Measurements from ENCODE around the gene GLB1L. TPM values are rescaled to one million over a fixed set of nuclear protein-coding genes. Genes with fewer than 3 reads are reported as not detected.
"Not testable (repeated sequence)": the region's sequence is repeated elsewhere in the genome, so short reads cannot be mapped to it uniquely, and the experiment has no call there.

Gene GLB1L
- 4.7 and 5.6 TPM in 2 replicates for total RNA-seq

- peak; percentile 90 to 94 for DNase-seq (ENCODE audit: low read depth in 2 of 2)
Observed at GRCh38 chr2:219245148-219245898, at the start of gene GLB1L, which contains the start of gene STK16. TSS of gene GLB1L (minus strand) at chr2:219245444. CDS start at chr2:219243573, 1,871 bp downstream. TSS of gene STK16 (plus strand) at chr2:219245479. CDS start at chr2:219246000, 521 bp downstream.

DNA sequence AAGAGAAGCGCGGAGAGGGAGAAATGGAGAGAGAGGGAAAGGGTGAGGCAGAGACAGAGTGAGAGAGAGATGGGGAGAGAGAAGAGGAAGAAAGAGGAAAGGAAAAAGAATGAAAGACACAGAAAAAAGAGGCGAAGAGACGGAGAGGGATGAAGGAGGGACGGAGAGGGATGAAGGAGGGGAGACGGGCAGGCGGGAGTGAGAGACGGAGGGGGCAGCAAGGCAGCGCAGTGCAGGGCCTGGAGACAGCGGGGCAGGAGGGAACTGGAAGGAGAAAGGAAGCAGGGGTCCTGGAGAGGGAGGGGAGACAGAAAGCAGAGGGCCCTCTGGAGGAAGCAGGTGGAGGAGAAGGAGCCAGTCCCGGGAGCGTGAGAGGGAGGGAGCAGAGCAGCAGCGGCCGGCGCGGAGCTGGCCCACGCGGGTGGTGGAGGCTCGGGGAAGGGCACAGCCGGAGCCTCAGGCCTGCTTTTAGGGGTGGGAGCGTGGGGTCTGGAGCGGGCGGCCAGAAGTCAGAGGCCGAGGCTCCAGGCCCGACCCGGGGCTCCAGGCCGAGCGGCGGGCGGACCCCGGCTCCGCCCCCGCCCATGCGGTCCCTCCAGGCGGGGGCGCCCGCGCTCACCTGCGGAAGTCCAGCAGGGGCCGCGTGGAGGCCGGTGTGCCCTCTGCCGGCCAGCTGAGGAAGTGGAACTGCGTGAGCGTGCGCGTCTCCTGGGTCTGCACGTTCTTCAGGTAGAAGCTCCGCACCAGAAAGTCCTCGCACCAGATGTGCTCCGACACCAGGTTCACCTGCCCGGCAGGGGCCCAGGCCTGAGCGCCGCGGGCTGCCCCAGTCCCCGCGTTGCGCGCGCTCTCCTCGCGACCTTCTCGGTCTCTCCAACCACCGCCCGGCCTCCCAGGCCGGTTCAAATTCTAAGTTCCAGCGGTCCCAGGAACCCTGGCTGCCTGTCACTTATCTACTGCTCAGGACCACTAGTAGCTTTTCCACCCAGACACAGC lies 49.4 kb upstream of the GLB1L start:
- DNase-seq (ENCODE audit: low read depth in 2 of 2), result peak in 1 of 2 donors; percentile 82

DNA sequence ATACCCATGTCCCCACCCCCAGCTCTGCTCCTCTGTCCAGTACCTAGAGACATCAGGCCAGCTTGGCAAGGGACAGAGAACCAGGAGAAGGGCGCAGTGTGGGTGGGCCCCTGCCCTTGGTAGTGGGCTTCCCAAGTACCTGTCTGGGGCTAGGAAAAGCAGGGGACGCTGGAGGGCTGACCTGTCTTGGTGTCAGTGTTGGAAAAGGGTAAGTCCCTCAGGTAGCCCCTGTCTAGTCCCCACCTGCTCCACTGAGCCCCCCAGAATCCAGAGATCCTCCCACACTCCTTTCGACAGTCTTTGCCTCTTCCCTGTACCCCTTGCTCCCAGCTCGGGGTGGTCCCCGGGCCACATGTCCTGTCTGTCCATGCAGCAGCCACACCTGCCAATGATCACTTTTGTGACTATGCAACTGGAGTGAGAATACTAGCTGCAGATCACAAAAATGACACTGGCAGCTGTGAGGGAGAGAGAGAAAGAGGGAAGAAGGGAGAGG lies 48.5 kb upstream of the GLB1L start:
- DNase-seq (ENCODE audit: low read depth in 2 of 2), result no peak

- DNase-seq (ENCODE audit: low read depth in 2 of 2), result no peak
Observed at GRCh38 chr2:219292616-219293015, 47.4 kb upstream of the GLB1L start.

- DNase-seq (ENCODE audit: low read depth in 2 of 2), result no peak
Observed at GRCh38 chr2:219291910-219292490, 46.8 kb upstream of the GLB1L start.

DNA sequence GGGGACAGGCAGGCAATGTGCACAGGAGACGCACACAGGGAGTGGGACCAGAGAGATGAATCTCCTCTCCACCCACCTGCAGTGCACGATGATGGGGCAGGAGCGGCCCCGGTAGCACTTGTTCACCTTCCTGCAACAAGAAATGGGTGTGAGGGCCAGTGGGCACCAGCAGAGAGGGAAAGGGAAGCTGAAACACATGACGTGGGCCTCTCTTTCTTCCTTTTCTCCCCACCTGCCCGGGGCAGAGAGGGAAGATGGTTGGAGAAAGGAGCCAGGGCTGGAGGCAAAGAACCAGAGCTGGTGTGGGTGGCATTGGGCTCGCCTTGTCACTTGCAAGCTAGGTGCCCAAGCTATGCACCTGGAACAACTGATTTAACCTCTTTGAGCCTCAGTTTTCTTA lies 46.1 kb upstream of the GLB1L start:
- no peak for DNase-seq (ENCODE audit: low read depth in 2 of 2)

GRCh38 chr2:219290381-219291171 lies 45.3 kb upstream of the GLB1L start:
- no peak for DNase-seq (ENCODE audit: low read depth in 2 of 2)

GRCh38 chr2:219289537-219290361 lies 44.5 kb upstream of the GLB1L start:
- peak in 1 of 2 donors; percentile 23 for DNase-seq (ENCODE audit: low read depth in 2 of 2)

DNA sequence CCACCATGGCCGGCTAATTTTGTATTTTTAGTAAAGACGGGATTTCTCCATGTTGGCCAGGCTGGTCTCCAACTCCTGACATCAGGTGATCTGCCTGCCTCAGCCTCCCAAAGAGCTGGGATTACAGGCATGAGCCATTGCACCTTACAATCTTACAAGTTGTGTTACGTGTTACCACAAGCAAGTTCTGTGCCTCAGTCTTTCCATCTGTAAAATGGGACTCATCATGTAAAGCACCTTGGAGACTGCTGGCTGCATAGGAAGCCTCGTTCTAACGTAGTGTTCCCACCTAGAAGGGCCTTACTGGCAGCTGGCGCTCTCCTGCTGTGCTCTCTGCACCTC lies 43.9 kb upstream of the GLB1L start:
- no peak for DNase-seq (ENCODE audit: low read depth in 2 of 2)

GRCh38 chr2:219287580-219288265 lies 42.5 kb upstream of the GLB1L start:
- no peak for DNase-seq (ENCODE audit: low read depth in 2 of 2)

DNA sequence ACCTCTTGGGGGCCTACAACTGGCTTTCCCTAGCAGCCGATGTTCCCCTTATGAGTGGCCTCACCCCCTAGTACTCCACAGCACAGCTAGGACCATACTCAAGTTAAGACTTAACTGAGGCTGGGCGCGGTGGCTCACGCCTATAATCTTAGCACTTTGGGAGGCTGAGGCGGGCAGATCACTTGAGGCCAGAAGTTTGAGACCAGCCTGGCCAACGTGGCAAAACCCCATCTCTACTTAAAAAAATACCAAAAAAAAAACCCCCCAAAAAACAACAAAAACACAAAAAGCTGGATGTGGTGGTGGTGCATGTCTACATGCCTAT lies 41.8 kb upstream of the GLB1L start:
- DNase-seq (ENCODE audit: low read depth in 2 of 2), result not testable (repeated sequence)

DNA sequence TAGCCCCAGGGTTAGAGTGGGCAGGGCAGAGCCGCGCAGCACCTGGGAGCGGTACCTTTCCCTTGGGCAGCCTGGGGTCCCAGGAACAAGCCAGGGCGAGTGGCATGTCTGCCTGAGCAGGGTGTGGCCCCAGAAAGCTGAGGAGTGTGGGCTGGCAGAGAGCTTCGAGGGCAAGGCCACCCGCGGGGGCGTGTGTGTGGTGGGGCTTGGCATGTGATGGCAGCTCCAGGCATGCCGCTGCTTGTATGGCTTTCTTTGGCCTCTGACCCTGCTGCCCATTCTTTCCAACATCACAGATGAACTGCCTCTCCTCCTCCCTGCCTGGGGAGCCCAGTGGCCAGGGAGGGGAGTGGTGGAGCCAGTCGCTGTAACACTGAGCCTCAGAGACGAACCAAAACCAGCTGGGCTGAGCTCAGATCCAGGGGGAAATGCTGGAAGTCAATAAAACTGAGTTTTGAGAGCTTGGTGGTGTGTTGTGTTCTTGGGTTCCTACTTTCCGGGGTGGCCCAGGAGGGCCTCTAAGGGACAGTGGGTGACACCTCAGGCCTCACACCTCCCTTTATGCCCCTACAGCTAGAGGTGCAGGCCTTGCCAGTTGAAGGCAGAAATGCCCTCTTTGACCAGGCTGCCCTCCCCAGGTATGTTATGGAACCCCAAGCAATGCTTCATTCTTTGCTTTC lies 41.3 kb upstream of the GLB1L start:
- DNase-seq (ENCODE audit: low read depth in 2 of 2), result no peak

GRCh38 chr2:219285894-219286425 lies 40.7 kb upstream of the GLB1L start:
- DNase-seq (ENCODE audit: low read depth in 2 of 2), result no peak

- no peak for DNase-seq (ENCODE audit: low read depth in 2 of 2)
Observed at GRCh38 chr2:219285373-219285735, 40.1 kb upstream of the GLB1L start.

- no peak for DNase-seq (ENCODE audit: low read depth in 2 of 2)
Observed at GRCh38 chr2:219284501-219285372, 39.5 kb upstream of the GLB1L start.

DNA sequence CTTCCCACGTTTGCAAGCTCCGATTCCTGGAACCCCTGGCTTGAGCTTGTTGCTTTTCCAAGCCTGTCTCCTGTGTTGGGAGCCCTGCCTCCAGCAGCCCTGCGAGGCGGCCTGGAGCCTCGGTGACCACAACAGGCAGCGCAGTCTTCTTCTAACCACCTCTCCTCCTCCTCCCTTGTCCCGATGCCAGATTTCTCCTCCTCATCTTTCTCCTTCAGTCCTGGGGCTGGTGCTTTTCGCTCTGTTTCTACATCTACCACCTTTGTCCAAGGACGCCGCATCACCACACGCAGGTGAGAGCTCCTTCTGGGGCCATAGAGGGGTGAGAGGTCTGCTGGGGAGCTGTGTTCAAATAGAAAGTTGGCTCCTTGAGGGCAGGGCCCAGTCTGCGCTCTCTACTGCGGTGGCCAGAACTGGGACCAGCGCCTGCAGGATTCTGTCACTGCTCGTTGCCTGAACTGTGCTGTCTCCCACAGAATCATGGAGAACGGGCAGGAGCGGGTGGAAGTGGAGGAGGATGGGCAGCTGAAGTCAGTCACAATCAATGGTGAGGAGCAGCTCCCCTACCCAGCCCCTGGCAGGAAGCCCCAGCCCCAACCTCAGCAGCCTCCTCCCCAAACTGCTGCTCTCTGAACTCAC lies 37.8 kb upstream of the GLB1L start:
- no peak for DNase-seq (ENCODE audit: low read depth in 2 of 2)

DNA sequence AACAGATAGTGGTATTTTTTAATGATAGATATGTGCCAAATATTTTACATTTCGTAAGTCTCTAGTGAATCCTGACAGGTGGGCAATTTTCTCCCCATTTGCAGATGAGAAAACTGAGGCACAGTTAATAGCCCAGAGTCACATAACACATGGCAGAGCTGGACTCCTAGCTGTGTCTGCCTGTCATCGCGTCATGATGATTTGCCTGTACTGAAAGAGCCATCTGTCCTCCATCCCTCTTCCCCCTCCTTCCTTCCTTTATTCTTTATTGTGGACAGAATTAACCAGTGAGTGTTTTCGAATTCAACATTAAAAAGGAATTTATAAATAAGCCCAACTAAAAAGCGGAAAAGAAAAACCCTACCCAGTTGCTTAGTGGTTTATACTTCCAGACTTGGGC lies 37.1 kb upstream of the GLB1L start:
- DNase-seq (ENCODE audit: low read depth in 2 of 2), result no peak
